Endothelial cell of umbilical vein (primary cell): ENCODE results near the gene HSP90AB1. TPM values are rescaled to one million over a fixed set of nuclear protein-coding genes. Genes with fewer than 3 reads are reported as not detected.

Experiments
- BruUV-seq: library from RNA; stranded (reverse); fragments of 400-500 nt; replicated peaks from 2 replicates; lab custom pipeline; 2021; lab: Mats Ljungman, UMichigan
- CTCF ChIA-PET: fragments of 300-600, 350-600 bp; sonication (Branson Sonifier 250); formaldehyde crosslinking; loops from one replicate; lab custom pipeline; 2021; ENCODE audit warnings: antibody characterized with exemption, inconsistent platforms; lab: Charles Lee
- POLR2A ChIA-PET: fragments of 300-600, 350-600 bp; sonication (Branson Sonifier 250); formaldehyde crosslinking; loops from one replicate; lab custom pipeline; 2021; ENCODE audit warnings: antibody characterized with exemption, inconsistent platforms; lab: Charles Lee
- DNase-seq: peaks from one replicate; pipeline ENCODE4 v3.0.0-alpha.2; 2011; ENCODE audit warnings: low read depth, low spot score
- FAIRE-seq: peaks from 2 replicates; lab custom pipeline; 2011; peaks lifted over from hg19 to GRCh38; lab: Jason Lieb, UNC
- H2AFZ ChIP-seq: 2 replicates; pipeline ENCODE4 v1.6.0; 2012; ENCODE audit warnings: low read depth, low read length, control low read depth, inconsistent platforms
- H3K27ac ChIP-seq: 2 replicates; pipeline ENCODE4 v1.5.1; 2011; ENCODE audit warnings: low read depth, mild to moderate bottlenecking, control low read depth, low read length, moderate library complexity; ENCODE audit not compliant: insufficient read depth
- H3K27me3 ChIP-seq, 2 experiments: 2 replicates each; pipeline versions ENCODE4 v1.6.0 to v1.6.1; 2011; ENCODE audit warnings: low read length in 2 of 2, mixed read lengths in 1 of 2; ENCODE audit not compliant: control insufficient read depth in 2 of 2, insufficient read depth in 2 of 2
- H3K36me3 ChIP-seq, 2 experiments: 2 replicates in 1 of 2; 3 replicates in 1 of 2; pipeline ENCODE4 v1.5.1; 2011; ENCODE audit warnings: low read length in 2 of 2, mild to moderate bottlenecking in 1 of 2, moderate library complexity in 1 of 2; ENCODE audit not compliant: control insufficient read depth in 2 of 2, insufficient read depth in 2 of 2; ENCODE audit errors: extremely low read depth in 1 of 2
- H3K4me1 ChIP-seq: 3 replicates; pipeline ENCODE4 v1.5.1; 2011; ENCODE audit warnings: mild to moderate bottlenecking, low read length; ENCODE audit not compliant: control insufficient read depth, insufficient read depth; ENCODE audit errors: extremely low read depth
- H3K4me2 ChIP-seq: 2 replicates; pipeline ENCODE4 v1.6.1; 2011; ENCODE audit warnings: low read length, control low read depth, mixed read lengths; ENCODE audit not compliant: insufficient read depth
- H3K4me3 ChIP-seq, 3 experiments: fragments of 200-600 bp in 1 of 3; sonication (generic), shearing (Covaris generic) in 1 of 3; replicated peaks in 1 of 3; 2 replicates each; pipeline ENCODE4 v1.5.1; 2011 to 2016; ENCODE audit warnings: control low read depth in 3 of 3, low read length in 3 of 3, mild to moderate bottlenecking in 2 of 3, inconsistent platforms in 1 of 3, low read depth in 1 of 3, moderate library complexity in 1 of 3; ENCODE audit not compliant: insufficient read depth in 1 of 3
- H3K79me2 ChIP-seq: 2 replicates; pipeline ENCODE4 v1.6.0; 2012; ENCODE audit warnings: low read length, inconsistent platforms; ENCODE audit not compliant: control insufficient read depth, insufficient read depth
- H3K9ac ChIP-seq: replicated peaks from 2 replicates; pipeline ENCODE3; 2011; ENCODE audit warnings: low read length, control low read depth; ENCODE audit not compliant: insufficient read depth; ENCODE audit errors: extremely low read depth
- H3K9me1 ChIP-seq: replicated peaks from 3 replicates; pipeline ENCODE4 v1.6.0; 2011; ENCODE audit warnings: mild to moderate bottlenecking, low read length; ENCODE audit not compliant: control insufficient read depth, insufficient read depth; ENCODE audit errors: extremely low read depth
- H3K9me3 ChIP-seq: replicated peaks from 2 replicates; pipeline ENCODE4 v1.5.1; 2012; ENCODE audit warnings: low read length, inconsistent platforms; ENCODE audit not compliant: control insufficient read depth, insufficient read depth
- H4K20me1 ChIP-seq: replicated peaks from 2 replicates; pipeline ENCODE3; 2011; ENCODE audit warnings: mild to moderate bottlenecking, low read length; ENCODE audit not compliant: control insufficient read depth, insufficient read depth; ENCODE audit errors: extremely low read depth
- EZH2 ChIP-seq: IDR thresholded peaks from 2 replicates; pipeline ENCODE4 v1.6.1; 2012; ENCODE audit warnings: borderline replicate concordance, low read depth, mild to moderate bottlenecking, moderate library complexity, low read length, inconsistent platforms; ENCODE audit not compliant: severe bottlenecking
- FOS ChIP-seq: IDR thresholded peaks from 2 replicates; pipeline ENCODE4 v1.6.1; 2011; ENCODE audit warnings: mild to moderate bottlenecking, low read length, moderate library complexity, borderline replicate concordance; ENCODE audit not compliant: insufficient read depth
- GATA2 ChIP-seq: IDR thresholded peaks from 2 replicates; pipeline ENCODE4 v1.7.0; 2011; ENCODE audit warnings: low read depth, mild to moderate bottlenecking, moderate library complexity, mixed read lengths, low read length; ENCODE audit not compliant: insufficient read length, insufficient read depth
- JUN ChIP-seq: IDR thresholded peaks from 2 replicates; pipeline ENCODE4 v1.6.1; 2011; ENCODE audit warnings: borderline replicate concordance, low read depth; ENCODE audit not compliant: insufficient read length, insufficient read depth
- MYC ChIP-seq: IDR thresholded peaks from one replicate; pipeline ENCODE4 v1.6.1; 2011; ENCODE audit warnings: mild to moderate bottlenecking, low read depth, low read length
- POLR2A ChIP-seq: IDR thresholded peaks from 2 replicates; pipeline ENCODE4 v1.6.1; 2012; ENCODE audit warnings: low read depth, mild to moderate bottlenecking, control low read depth, low read length
- POLR2AphosphoS5 ChIP-seq: IDR thresholded peaks from 2 replicates; pipeline ENCODE4 v1.6.1; 2012; ENCODE audit warnings: low read depth, mild to moderate bottlenecking, control low read depth, low read length, moderate library complexity; ENCODE audit not compliant: insufficient read depth
- dilution Hi-C: fragments of 300-500 bp; cut with MboI; formaldehyde crosslinking; loops from one replicate; pipeline ENCODE4 v1.15.0; 2019; ENCODE audit warnings: low sequenced_read_pairs; ENCODE audit not compliant: extremely low pct_ligation_motif_present
- intact Hi-C: fragments of 100-400 bp; cut with micrococcal nuclease; formaldehyde crosslinking; loops from one replicate; pipeline ENCODE4 v1.10.0; 2022
- polyA plus RNA-seq, 4 experiments: library from polyadenylated mRNA; depleted of rRNA in 3 of 4; stranded (reverse) in 3 of 4; unstranded in 1 of 4; fragments of >200 nt; gene quantifications; 2 replicates each; pipeline versions ENCODE4 v1.2.1 to v1.2.3, GENCODE V29; 2011 to 2012; ENCODE audit warnings: missing spikeins in 1 of 4
- total RNA-seq: library from RNA; stranded (reverse); gene quantifications from 2 replicates; pipeline ENCODE4 v1.2.3, GENCODE V29; 2021
- TF ChIP-seq, protein P1 (sequence below), 2 donors: IDR thresholded peaks; 1 replicate in 1 of 2; 2 replicates in 1 of 2; pipeline ENCODE4 v1.5.1; 2011; ENCODE audit warnings: low read length in 2 of 2, mild to moderate bottlenecking in 2 of 2, moderate library complexity in 2 of 2, control low read depth in 1 of 2, inconsistent platforms in 1 of 2, low read depth in 1 of 2; ENCODE audit not compliant: insufficient read depth in 1 of 2; ENCODE audit errors: extremely low read depth in 1 of 2
- TF ChIP-seq, protein P2 (sequence below): IDR thresholded peaks from 2 replicates; pipeline ENCODE4 v1.6.1; 2011; ENCODE audit not compliant: insufficient read depth, insufficient read length

The HSP90AB1 gene
- total and polyA plus RNA-seq, 2 donors (not counting 3 experiments of a cell fraction or from before 2014, with no cell fraction given): 824 to 1,201 TPM

DNA sequence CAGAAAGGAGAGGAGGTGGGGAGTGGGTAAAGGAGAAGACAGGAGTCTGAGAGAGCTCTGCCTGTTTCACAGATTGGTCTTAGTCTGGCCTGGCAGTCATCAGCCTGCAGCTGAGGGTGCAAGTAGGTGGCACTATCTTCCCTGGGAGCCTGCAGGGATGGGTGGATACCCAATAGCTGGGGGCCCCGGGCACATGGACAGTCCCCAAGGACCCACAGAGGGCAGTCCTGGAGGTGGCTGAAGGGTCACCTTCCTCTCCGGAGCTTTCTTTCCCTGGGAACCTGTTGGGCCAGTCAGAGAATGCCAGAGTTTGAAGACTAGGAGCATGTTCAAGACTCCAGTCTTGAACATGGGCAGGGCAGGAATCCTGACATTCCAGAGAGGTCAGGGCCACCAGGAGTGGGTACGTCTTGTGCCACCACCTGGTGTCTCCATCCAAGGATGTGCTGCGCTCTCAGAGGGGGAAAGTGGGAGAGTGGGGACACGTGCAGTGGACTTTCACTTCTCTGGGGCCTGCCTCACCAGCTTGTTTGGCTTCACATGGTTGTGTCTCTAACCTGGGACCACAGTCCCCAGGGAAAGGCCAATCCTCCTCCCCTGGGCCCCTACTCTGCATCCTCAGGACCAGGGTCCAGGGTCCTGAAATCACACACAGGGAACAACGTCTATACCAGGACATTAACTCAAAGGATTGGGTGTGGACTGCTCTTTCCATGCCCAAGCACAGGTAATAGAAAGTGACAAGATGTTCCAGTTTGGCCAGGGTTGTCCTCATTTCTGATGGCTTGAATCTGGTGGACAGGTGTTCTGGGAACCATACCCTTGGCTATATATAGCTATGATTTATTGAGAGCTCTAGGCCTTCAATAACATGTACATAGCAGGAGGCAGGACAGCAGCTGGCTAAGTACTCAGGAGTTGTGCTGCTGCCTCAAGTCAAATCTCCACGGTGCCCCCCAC lies 48.2 kb downstream of the HSP90AB1 start:
- BruUV-seq: no TSS peak
- ChIA-PET CTCF (interaction anchor here (1.0 to 5.6 kb wide), 6 partner anchors 9 to 43 kb away, joined by 3 to 35 read pairs (median 8); partner anchors contain the start of gene AARS2), POLR2A (no interaction called here)
- dilution Hi-C loops (no loop called here), intact Hi-C loops (no loop called here)
- FAIRE-seq: no peak
- Histone ChIP-seq H3K9ac (no peak overlapping the region), H2AFZ (no peak overlapping the region), H3K4me2 (no peak overlapping the region), H3K27ac (no peak overlapping the region), H3K27me3 (peaks cover 42 to 47% of the 10 kb centered on the region in 2 experiments), H3K9me1 (no peaks in the 10 kb centered on the region), H3K4me1 (peaks cover 6% of the 10 kb centered on the region), H3K79me2 (no peaks in the 10 kb centered on the region), H3K4me3 (no peak overlapping the region), H3K36me3 (peaks cover 0 to under 1% of the 10 kb centered on the region in 2 experiments), H4K20me1 (no peaks in the 10 kb centered on the region), H3K9me3 (no peaks in the 10 kb centered on the region)
- no peak for DNase-seq
- TF ChIP-seq GATA2 (no peak), POLR2A (no peak), MYC (no peak), POLR2AphosphoS5 (no peak), FOS (no peak), EZH2 (no peak), JUN (no peak)
- TF ChIP-seq, protein P1, sequence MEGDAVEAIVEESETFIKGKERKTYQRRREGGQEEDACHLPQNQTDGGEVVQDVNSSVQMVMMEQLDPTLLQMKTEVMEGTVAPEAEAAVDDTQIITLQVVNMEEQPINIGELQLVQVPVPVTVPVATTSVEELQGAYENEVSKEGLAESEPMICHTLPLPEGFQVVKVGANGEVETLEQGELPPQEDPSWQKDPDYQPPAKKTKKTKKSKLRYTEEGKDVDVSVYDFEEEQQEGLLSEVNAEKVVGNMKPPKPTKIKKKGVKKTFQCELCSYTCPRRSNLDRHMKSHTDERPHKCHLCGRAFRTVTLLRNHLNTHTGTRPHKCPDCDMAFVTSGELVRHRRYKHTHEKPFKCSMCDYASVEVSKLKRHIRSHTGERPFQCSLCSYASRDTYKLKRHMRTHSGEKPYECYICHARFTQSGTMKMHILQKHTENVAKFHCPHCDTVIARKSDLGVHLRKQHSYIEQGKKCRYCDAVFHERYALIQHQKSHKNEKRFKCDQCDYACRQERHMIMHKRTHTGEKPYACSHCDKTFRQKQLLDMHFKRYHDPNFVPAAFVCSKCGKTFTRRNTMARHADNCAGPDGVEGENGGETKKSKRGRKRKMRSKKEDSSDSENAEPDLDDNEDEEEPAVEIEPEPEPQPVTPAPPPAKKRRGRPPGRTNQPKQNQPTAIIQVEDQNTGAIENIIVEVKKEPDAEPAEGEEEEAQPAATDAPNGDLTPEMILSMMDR (IDR thresholded peaks at IDR 0.05; ENCODE audit: extremely low read depth in 1 of 2, insufficient read depth in 1 of 2, low read depth in 1 of 2, low read length in 2 of 2): no peak
- TF ChIP-seq, protein P2, sequence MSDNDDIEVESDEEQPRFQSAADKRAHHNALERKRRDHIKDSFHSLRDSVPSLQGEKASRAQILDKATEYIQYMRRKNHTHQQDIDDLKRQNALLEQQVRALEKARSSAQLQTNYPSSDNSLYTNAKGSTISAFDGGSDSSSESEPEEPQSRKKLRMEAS: no peak
